Stimulated activated CD8-positive, alpha-beta memory T cell treated with anti-CD3 and anti-CD28 coated beads, Interleukin-15, amount 100 ng/mL, for 48 hours (primary cell): ENCODE measurements around the gene ITPR2.

Experiments used
- DNase-seq, 2 donors: peaks; one replicate each; pipeline ENCODE4 v3.0.0-alpha.2; 2020; ENCODE audit warnings: low read depth in 2 of 2

ITPR2 gene

DNA sequence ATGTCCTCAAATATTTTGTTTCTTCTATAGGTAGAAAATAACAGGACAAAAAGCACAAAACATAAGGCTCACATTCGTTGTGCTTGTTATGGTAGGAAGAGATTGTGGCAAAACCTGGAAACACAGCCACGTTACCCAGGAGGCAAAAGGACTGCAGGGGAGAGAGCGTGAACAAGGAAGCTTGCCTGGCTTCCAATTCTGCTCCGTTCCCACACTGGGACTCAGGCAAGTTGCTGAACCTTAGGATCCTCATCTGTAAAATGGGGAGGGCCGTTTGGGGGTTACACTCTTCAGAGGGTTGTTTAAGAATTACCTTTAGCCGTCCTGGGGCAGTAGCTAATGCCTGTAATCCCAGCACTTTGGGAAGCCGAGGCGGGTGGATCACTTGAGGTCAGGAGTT, 432.4 kb downstream of the ITPR2 start:
- no peak for DNase-seq

DNA sequence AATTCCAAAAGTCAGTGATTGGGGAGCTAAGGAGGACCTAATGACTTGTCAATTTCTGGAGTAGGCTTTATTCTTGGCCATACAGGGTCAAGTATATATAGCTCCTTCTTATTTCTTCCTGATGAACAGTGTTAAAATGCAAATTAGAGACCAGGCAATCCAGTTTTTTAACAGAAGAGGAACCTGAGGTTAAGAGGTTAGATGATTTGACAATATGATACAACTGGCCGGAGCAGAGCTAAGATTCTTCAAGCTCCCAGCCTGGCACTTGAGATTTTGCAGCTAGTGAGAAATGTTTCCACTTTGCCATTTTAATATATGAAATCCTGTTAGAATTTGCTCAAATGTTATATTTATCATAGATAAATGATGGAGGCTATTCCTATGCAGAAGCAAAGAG, 433.6 kb downstream of the ITPR2 start:
- DNase-seq: no peak

- no peak for DNase-seq
Observed at GRCh38 chr12:26396402-26396801, 436.6 kb downstream of the ITPR2 start.

- no peak for DNase-seq
Observed at GRCh38 chr12:26389343-26389742, 443.7 kb downstream of the ITPR2 start.

DNA sequence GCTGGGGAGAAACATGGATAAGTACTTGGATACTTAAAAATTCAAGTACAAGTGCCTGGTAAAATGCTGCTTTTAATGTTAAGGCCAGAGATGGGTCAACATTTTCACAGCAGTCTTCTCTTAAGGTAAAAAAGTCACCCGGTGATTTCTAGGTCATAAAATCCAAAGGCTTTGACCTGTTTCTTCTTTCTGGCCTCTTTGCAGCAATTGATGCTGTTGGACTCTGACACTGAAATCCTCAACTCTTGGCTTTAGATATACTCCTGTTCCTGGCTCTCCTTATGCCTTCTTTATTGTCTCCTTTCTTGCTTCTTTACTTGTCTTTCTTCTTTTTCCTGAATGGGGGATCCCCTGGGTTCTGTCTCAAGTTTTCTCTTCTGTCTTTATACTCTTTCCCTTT, 448.5 kb downstream of the ITPR2 start:
- no peak for DNase-seq

DNA sequence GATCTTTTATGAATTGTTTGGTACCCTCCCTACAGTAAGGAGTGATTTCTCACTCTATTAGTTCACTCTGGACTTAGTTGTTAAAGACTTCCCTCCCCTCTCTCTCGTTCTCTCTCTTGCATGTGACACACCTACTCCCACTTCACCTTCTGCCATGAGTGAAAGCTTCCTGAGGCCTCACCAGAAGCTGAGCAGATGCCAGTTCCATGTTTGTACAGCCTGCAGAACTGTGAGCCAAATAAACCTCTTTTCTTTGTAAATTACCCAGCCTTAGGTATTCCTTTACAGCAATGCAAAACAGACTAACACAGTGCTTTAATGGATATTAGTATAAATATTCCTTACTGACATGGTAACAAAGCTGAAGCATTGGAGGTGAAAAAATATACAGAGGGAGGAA, 450.0 kb downstream of the ITPR2 start:
- DNase-seq: no peak

DNA sequence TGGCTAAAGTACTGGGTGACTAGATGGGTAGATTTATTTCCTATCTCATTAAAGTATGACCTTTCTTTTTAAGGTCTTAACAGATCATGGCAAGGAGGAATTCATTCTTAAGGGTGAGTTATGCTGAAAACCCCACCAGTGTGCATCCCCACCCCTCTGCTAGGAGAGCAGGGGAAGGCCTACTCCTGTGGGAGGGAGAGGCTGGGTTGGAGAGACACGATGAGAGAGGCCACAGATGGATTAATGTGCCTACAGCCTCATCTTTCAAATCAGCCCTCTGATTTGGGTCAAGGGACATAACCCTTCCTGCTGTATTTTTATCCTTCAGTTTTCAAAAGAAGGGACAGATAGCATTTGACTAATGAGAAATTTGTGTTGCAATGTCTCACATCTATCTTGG, 452.1 kb downstream of the ITPR2 start:
- DNase-seq: no peak

GRCh38 chr12:26379777-26380467, 453.1 kb downstream of the ITPR2 start:
- no peak for DNase-seq

- no peak for DNase-seq
Observed at GRCh38 chr12:26378711-26379110, 454.3 kb downstream of the ITPR2 start.

DNA sequence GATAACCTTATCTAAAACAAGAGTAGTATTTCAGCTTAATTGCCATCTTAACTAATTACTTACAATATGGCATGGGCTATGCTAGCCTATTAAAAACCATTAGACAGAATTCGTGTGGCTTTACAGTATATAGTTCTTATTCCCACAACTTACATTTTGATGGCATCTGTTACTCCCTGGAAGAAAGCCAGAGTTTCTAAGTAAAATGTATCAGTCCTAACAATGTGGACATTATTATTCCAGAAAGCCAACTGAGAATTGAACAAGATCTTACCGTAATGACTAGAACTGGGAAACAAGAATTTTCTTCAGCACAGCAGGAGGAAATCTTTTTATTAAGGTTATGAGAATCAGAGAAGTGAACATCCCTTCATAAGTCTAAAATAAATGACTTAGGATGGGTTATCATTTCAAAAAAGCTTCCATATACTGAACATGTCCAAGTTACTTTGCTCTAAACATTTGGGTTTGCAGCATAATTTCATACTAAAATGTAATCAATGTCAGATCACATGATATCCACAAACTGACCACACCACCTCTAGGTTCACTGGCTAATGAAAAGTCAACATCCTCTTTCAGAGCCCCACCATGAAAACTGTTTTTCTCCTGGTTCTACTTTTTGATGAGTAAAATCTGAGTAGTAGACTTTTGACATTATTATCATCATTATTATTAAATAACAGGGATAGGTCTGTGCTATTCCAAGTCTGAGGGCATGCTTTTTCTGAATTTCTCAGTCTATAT, 457.9 kb downstream of the ITPR2 start:
- no peak for DNase-seq

GRCh38 chr12:26373606-26374495, 459.1 kb downstream of the ITPR2 start:
- DNase-seq: no peak

- DNase-seq: no peak
Observed at GRCh38 chr12:26372866-26373265, 460.1 kb downstream of the ITPR2 start.

DNA sequence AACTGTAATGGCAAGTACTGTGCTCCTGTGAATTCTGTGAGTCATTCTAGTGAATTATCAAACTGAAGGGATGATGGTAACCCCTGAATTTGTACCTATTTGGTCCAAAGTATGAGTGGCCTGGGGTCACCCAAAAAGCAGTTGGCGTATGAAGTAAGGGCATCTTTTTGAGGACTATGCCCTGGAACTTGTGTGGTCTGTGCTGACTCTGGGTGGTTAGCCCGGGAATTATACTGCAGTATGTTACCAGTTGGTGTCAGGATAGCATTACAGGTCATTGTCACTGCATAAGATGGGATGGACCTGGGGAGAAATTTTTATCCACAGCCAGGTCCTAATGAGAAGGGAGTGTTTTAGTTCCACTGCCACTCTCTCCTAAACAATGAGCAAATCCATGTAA, 462.9 kb downstream of the ITPR2 start:
- no peak for DNase-seq

- DNase-seq: no peak
Observed at GRCh38 chr12:26369588-26369987, 463.4 kb downstream of the ITPR2 start.

GRCh38 chr12:26367991-26368730, 464.8 kb downstream of the ITPR2 start:
- no peak for DNase-seq

- DNase-seq: no peak
Observed at GRCh38 chr12:26361964-26362363, 471.0 kb downstream of the ITPR2 start.

- no peak for DNase-seq
Observed at GRCh38 chr12:26360062-26360461, 472.9 kb downstream of the ITPR2 start.

GRCh38 chr12:26359576-26359975, 473.4 kb downstream of the ITPR2 start:
- no peak for DNase-seq

- DNase-seq: no peak
Observed at GRCh38 chr12:26358651-26359050, 474.3 kb downstream of the ITPR2 start.

DNA sequence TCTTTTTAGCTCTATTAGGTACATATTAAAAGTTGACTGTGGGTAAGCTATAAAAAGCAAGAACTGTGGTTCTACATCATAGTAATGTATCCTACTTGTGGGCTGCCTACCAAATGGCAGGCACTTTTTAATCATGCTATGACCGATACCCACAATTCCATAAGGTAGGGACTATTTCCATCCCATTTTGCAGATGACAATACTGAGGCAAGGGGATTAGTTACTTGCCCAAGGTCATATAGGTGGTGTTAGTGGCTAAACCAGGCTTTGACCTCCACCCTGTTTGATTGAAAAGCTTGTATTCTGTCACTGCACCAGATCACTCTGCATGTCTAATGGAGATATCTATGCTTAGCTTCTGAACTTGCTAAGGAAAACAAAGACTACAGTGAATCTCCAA, 485.7 kb downstream of the ITPR2 start:
- no peak for DNase-seq

DNA sequence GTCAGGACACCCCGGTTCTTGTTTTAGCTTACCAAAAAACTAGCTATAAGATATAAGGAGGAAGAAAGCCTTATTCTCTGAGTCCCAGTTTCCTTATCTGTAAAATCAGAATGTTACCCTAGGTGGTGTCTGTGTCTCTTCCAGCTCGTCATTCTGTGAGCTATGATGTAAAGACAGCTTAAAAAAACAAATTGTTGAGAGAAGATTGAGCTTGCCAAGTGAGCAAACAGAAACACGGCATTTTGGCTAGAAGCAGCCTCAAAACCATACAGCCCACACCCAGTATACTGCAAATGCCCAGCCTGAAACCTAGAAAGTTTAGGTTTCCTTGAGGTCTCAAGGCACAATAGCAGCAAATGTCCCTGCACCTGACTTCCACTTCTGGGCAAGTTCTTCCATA, 486.3 kb downstream of the ITPR2 start:
- DNase-seq: no peak

- no peak for DNase-seq
Observed at GRCh38 chr12:26345471-26346003, 487.5 kb downstream of the ITPR2 start.
